ENCODE measurements around the gene TBC1D22A. TPM values are rescaled to one million over a fixed set of nuclear protein-coding genes. Genes with fewer than 3 reads are reported as not detected.

Gene TBC1D22A
- total RNA-seq, 4 donors from 2014 or later: 16.2 to 22.2 (median 17.8) TPM

DNA sequence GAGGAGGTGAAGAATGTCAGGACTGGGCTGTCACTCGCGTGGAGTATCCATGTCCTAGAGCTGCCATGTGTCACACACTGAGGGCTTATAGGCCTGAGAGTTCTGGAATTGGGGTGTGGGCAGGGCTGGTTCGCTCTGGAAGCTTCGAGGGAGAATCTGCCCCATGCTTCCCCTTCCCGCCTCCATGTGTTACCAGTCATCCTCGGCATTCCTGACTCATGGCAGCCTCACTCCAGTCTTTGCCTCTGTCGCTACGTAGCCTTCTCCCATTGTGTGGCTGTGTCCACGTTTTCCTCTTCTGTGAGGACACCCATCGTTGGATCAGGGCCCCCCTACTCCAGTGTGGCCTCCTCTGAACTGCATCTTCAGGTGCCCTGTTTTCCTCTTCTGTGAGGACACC is 301.2 kb downstream of the TBC1D22A start:
- H3K4me3 ChIP-seq: no peak overlapping the region
- peaks cover 0 to 41% of the 10 kb centered on the region in 2 donors for H3K36me3 ChIP-seq
- TF ChIP-seq EP300 (IDR thresholded peaks at IDR 0.05) (no peak), POLR2A (IDR thresholded peaks at IDR 0.05) (no peak), POLR2AphosphoS5 (IDR thresholded peaks at IDR 0.05) (no peak)
- TF ChIP-seq, protein P1, sequence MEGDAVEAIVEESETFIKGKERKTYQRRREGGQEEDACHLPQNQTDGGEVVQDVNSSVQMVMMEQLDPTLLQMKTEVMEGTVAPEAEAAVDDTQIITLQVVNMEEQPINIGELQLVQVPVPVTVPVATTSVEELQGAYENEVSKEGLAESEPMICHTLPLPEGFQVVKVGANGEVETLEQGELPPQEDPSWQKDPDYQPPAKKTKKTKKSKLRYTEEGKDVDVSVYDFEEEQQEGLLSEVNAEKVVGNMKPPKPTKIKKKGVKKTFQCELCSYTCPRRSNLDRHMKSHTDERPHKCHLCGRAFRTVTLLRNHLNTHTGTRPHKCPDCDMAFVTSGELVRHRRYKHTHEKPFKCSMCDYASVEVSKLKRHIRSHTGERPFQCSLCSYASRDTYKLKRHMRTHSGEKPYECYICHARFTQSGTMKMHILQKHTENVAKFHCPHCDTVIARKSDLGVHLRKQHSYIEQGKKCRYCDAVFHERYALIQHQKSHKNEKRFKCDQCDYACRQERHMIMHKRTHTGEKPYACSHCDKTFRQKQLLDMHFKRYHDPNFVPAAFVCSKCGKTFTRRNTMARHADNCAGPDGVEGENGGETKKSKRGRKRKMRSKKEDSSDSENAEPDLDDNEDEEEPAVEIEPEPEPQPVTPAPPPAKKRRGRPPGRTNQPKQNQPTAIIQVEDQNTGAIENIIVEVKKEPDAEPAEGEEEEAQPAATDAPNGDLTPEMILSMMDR (IDR thresholded peaks at IDR 0.05): no peak
- no peaks in the 10 kb centered on the region for H3K4me1 ChIP-seq
- no peak for ATAC-seq
- H3K27me3 ChIP-seq: no peaks in the 10 kb centered on the region
- H3K9me3 ChIP-seq: no peaks in the 10 kb centered on the region
- WGBS, 2 donors (ENCODE audit: low coverage in 1 of 2): 100% methylated on average over 4 to 5 of the region's 10 CpGs
- H3K27ac ChIP-seq: no peak overlapping the region

DNA sequence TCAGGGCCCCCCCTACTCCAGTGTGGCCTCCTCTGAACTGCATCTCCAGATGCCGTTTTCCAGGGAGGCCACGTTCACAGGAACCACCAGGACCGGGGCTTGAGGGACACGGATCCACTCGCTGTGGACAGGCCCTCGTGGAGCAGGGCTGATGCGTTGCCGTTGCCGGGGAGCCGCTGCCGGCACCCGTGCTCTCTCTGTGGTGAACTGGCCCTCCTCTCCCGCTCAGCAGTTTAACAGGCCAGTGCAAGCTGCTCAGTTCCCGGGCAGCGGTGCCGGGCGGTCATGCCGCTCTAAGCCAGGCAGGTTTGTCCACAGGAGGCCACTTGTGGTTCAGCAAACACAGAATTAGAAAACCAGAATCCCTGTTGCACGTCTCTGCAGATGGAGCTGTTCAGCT is 301.6 kb downstream of the TBC1D22A start:
- Histone ChIP-seq H3K36me3 (peaks cover 0 to 37% of the 10 kb centered on the region in 2 donors), H3K27ac (no peak overlapping the region), H3K9me3 (no peaks in the 10 kb centered on the region), H3K27me3 (no peaks in the 10 kb centered on the region), H3K4me3 (no peak overlapping the region), H3K4me1 (no peaks in the 10 kb centered on the region)
- 95% methylated on average over 4 of the region's 19 CpGs; no CpG with 5 or more reads in 1 of the 2 donors for WGBS, 2 donors (ENCODE audit: low coverage in 1 of 2)
- TF ChIP-seq POLR2A (IDR thresholded peaks at IDR 0.05) (no peak), POLR2AphosphoS5 (IDR thresholded peaks at IDR 0.05) (no peak), EP300 (IDR thresholded peaks at IDR 0.05) (no peak)
- TF ChIP-seq, protein P1 (IDR thresholded peaks at IDR 0.05): no peak
- no peak for ATAC-seq

DNA sequence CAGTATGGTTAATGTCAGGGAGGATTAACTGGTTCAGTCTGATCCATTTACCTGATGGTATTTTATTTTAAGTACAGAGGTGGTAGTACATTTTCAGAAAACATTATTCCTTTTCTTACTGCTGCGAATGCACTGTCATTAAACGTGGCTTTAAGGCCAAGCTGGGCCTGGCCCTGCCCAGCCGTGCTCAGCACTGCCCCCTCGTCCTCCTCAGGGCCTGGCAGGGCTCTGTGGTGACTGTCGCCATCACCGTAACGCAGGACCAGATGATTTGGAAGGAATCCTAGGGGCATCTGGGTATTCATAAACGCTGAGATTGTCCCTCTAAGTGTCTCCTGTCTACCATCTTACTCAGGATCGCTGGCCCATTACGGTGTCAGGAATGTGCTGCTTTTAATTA is 302.0 kb downstream of the TBC1D22A start:
- no peak overlapping the region for H3K4me3 ChIP-seq
- peaks cover 0 to 37% of the 10 kb centered on the region in 2 donors for H3K36me3 ChIP-seq
- no peaks in the 10 kb centered on the region for H3K9me3 ChIP-seq
- no peak overlapping the region for H3K27ac ChIP-seq
- 57 to 75% methylated on average over 6 to 10 of the region's 10 CpGs for WGBS, 2 donors (ENCODE audit: low coverage in 1 of 2)
- H3K27me3 ChIP-seq: no peaks in the 10 kb centered on the region
- no peak for TF ChIP-seq POLR2AphosphoS5 (IDR thresholded peaks at IDR 0.05)
- no peak for TF ChIP-seq EP300 (IDR thresholded peaks at IDR 0.05)
- no peak for ATAC-seq
- no peaks in the 10 kb centered on the region for H3K4me1 ChIP-seq

DNA sequence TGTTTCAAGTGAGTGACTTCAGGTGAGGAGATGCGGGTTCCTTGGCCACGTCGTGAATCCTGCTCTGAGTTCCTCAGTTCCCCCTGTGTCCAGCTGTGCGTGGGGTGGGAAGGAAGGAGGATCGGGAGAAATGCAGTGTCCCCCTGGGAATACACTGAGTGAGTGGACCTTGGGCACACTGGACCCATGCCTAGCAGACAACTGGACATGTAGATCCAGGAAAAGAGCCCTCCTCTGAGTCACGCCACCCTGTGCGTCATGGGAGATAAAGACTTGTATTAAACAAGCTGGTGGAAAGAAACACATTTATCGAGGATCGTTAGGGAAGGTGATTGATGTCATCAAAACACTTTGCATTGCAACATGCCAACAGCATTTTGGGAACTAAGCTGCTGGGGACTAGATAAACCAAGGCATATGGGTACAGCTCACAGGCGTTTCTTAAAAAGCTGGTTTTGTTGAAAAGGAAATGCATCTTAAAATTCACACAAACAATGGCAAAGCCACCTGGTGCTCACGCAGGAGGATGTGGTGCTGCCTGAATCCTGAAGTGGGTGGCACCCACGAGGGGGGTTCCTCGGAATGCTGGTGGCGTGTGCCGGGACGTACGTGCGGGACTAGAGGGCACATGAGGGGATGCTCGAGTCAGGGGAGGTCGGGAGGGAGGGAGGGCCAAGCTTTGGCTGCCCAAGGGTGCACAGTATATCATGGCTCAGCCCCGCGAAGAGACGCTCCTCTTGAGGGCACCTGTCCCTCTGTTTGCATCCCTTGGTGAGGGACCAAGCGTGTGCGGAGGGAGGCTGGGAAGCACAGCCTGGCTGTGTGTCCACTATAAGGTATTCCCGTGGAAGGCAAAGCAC is 303.5 kb downstream of the TBC1D22A start:
- Histone ChIP-seq H3K4me1 (no peaks in the 10 kb centered on the region), H3K36me3 (peaks cover 0 to 30% of the 10 kb centered on the region in 2 donors), H3K9me3 (no peaks in the 10 kb centered on the region), H3K4me3 (no peak overlapping the region), H3K27ac (no peak overlapping the region), H3K27me3 (no peaks in the 10 kb centered on the region)
- no peak for ATAC-seq
- 74 to 83% methylated on average over 3 to 19 of the region's 26 CpGs for WGBS, 2 donors (ENCODE audit: low coverage in 1 of 2)
- TF ChIP-seq, protein P1 (IDR thresholded peaks at IDR 0.05): no peak
- no peak for TF ChIP-seq EP300 (IDR thresholded peaks at IDR 0.05)

DNA sequence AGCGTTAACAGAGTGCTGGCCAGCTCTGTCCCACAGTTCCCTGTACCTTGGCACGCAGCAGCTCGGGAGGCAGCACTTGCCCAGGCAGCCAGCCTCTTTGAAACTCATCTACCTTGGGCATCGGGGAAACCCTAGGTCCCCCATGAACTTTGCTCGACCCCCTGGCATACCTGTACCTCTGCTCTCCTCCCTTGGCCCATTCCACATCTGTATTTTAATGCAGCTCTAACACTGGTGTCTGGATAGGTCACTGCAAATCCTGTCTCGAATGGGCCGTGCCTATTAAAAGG is 304.1 kb downstream of the TBC1D22A start:
- no peak for ATAC-seq
- no peaks in the 10 kb centered on the region for H3K27me3 ChIP-seq
- TF ChIP-seq, protein P1 (IDR thresholded peaks at IDR 0.05): no peak
- TF ChIP-seq POLR2AphosphoS5 (IDR thresholded peaks at IDR 0.05) (no peak), EP300 (IDR thresholded peaks at IDR 0.05) (no peak), POLR2A (IDR thresholded peaks at IDR 0.05) (no peak)

More for the DNA sequence above, 304.1 kb downstream of the TBC1D22A start:
- Histone ChIP-seq H3K36me3 (peaks cover 0 to 24% of the 10 kb centered on the region in 2 donors), H3K9me3 (no peaks in the 10 kb centered on the region), H3K27ac (no peak overlapping the region), H3K4me1 (no peaks in the 10 kb centered on the region), H3K4me3 (no peak overlapping the region)
- 83 to 100% methylated on average over 1 to 2 of the region's 7 CpGs for WGBS, 2 donors (ENCODE audit: low coverage in 1 of 2)

Data from gastroesophageal sphincter (tissue), 4 donors.